Epithelial cell of esophagus (primary cell): ENCODE measurements around the gene LRMDA.

ENCODE experiments used
- DNase-seq: peaks from one replicate; pipeline ENCODE4 v3.0.0; 2010; ENCODE audit warnings: low read depth
- H3K4me3 ChIP-seq: 2 replicates; pipeline ENCODE4 v1.5.1; 2011; ENCODE audit warnings: mild to moderate bottlenecking, low read length, control low read depth
- TF ChIP-seq, protein P1 (sequence below): IDR thresholded peaks from 2 replicates; pipeline ENCODE4 v1.5.1; 2011; ENCODE audit warnings: low read depth, mild to moderate bottlenecking, low read length, control low read depth, inconsistent platforms; ENCODE audit not compliant: insufficient read depth; ENCODE audit errors: missing control alignments

LRMDA gene

DNA sequence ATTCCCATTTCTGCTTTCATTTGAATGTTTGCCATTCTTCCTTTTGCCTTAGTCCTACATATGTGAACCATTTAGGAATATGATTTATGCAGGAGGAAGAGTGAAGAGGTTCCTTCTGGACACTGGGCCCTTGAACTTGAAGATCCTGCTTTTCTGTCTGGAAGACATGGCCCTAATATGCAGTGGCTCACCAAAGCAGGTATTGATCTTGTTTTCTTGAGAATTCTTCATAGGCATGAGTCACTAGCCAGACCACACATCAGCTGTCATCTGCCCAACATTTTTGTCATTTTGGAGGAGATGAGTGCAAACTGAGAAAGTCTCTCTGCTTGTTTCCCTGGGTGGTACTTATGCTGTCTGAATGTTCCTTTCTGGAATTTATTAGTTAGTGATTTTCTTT is 382.6 kb downstream of the LRMDA start:
- TF ChIP-seq, protein P1, sequence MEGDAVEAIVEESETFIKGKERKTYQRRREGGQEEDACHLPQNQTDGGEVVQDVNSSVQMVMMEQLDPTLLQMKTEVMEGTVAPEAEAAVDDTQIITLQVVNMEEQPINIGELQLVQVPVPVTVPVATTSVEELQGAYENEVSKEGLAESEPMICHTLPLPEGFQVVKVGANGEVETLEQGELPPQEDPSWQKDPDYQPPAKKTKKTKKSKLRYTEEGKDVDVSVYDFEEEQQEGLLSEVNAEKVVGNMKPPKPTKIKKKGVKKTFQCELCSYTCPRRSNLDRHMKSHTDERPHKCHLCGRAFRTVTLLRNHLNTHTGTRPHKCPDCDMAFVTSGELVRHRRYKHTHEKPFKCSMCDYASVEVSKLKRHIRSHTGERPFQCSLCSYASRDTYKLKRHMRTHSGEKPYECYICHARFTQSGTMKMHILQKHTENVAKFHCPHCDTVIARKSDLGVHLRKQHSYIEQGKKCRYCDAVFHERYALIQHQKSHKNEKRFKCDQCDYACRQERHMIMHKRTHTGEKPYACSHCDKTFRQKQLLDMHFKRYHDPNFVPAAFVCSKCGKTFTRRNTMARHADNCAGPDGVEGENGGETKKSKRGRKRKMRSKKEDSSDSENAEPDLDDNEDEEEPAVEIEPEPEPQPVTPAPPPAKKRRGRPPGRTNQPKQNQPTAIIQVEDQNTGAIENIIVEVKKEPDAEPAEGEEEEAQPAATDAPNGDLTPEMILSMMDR, result no peak
- DNase-seq, result no peak
- no peak overlapping the region for H3K4me3 ChIP-seq

DNA sequence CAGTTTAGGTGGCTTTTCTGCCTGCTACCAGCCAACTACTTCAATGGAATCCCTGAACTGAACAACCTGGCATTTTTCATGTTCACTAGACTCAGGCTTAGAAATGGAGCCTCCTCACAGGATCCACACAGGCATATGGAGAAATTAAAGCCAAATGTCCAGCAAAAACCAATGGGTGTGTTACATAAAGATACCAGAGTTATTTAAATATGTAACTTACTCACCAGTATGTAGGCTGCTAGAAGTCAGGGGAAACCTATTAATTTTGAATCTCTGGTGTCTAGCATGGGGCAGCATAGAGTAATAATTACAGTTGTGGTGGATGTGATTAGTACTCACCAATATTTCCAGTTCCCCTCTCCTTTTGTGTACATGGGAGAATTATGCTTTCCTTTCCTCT is 383.6 kb downstream of the LRMDA start:
- no peak for DNase-seq
- TF ChIP-seq, protein P1, result no peak
- no peak overlapping the region for H3K4me3 ChIP-seq

DNA sequence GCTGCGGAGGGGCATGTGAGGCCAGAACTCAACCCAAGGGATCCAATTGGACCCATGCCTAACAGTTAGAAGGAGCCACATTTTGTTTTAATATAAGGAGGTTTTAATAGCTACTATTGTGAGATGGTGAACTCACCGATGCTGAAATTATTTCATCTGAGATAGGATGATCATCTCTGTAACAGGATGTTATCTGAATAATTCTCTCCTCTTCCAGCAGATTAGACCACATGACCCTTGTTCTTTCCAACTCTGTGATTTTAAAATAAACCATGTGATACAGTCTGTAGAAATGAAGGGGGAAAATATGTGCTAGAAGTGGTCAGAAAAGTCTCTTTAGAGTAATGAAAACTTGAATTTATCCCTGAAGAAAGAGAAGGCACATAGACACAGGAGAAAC is 385.8 kb downstream of the LRMDA start:
- DNase-seq, result no peak
- no peak overlapping the region for H3K4me3 ChIP-seq
- TF ChIP-seq, protein P1, result no peak

DNA sequence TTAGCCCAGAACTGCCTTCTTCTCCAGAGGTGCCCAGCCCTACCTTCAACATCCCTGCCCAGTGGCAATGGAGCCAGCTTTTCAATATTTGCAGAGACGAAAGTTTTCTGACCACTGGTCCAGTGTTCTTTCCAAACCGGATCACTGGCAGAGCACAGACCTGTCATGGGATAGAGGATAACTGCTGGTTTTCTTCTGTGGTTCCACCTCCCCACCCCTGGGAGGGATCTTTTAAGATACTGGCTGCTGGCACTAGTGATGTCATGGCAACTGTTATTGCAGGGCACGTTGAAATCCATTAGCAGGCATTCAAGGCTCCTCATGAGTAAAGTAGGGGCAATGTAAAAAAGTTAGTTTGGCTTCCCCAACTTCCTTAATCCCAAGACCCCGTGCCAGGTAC is 387.1 kb downstream of the LRMDA start:
- TF ChIP-seq, protein P1, result no peak
- no peak overlapping the region for H3K4me3 ChIP-seq
- DNase-seq, result no peak

DNA sequence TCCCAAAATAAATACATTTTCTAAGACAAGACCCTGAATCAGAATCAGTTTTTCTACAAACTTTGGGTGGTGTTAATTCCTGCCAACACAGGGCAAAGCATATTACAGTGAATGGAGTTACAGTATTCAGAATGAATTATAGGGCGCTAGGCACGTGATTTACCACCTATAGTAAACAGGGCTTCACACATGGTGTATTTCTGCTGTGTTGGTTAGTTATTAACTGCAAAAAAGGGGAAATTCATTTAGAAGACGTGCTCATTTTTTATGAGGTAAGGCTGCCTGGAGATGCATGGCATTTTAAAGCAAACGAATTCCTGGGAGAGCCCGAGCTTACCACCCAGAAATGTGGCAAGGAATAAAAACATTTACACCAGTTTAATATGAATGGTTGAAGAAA is 393.8 kb downstream of the LRMDA start:
- no peak for DNase-seq
- TF ChIP-seq, protein P1, result no peak
- H3K4me3 ChIP-seq, result no peak overlapping the region

DNA sequence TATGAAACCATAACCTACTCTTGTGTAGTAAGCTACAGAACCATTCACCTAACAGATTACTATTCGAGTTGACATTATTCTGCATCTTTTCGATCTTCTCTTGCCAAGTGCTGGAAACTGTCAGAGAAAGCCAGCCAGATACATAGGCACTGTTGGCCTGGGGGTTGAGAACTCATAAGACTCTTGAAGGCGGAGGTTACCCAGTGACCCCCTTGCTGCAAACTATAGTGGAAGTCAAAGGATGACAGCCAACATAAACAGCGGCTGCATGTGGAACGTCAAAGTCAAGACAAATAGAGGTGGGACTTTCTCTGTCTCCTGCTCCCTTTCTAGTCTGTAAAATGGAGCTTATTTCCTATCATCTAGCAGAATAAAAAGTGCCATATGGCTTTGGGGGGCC is 394.2 kb downstream of the LRMDA start:
- no peak for DNase-seq
- TF ChIP-seq, protein P1, result no peak
- H3K4me3 ChIP-seq, result no peak overlapping the region

DNA sequence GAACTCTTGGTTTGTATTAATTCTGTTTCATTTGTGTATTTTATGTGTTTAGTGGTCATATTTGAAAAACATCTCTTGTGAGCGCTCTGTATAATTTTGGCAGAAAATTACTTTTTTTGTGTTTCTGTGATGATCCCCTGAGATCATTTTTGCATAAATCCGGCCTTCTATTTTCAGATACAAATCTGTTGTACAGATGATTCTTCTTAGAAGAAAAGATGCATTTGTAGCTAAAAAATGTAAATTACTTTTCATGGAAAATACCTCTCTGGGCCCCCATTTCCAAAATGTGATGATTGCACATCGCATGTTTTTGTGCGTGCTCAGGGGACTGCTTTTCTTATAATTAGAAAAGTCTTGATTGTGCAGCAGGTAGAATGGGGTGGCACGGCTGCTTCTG is 395.4 kb downstream of the LRMDA start:
- TF ChIP-seq, protein P1, result no peak
- H3K4me3 ChIP-seq, result no peak overlapping the region
- no peak for DNase-seq
